HG02678 (cell line): Measurements from ENCODE around the gene ZNF30.
"Not testable (repeated sequence)": the region's sequence is repeated elsewhere in the genome, so short reads cannot be mapped to it uniquely, and the experiment has no call there.

Source experiments
- ATAC-seq: cut with Tn5 transposase; IDR thresholded peaks from one replicate; pipeline ENCODE4 v1.9.1; 2021; ENCODE audit warnings: mild to moderate bottlenecking, moderate library complexity; ENCODE audit not compliant: unreplicated experiment

The ZNF30 gene

GRCh38 chr19:34985249-34986022, 58.7 kb downstream of the ZNF30 start:
- ATAC-seq: no peak

DNA sequence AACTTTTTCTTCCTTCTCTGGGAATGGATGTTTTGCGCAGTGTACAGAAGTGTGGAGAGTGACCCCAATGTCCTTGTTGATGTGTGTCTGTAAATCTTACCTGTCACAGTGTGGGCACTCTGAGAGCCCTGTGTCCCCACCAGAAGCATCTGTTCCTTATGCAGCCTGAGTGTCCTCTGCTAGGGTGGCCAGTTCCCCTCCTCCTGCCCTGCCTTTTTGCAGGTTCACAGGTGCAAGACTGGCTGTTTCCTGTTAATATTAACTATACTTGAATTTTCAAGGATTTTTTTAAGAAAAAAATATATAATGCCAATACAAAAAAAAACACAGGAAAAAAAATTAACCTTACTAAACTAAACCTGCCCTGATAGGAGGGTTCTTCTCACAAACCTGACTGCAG, 61.4 kb downstream of the ZNF30 start:
- no peak for ATAC-seq

- ATAC-seq: no peak
Measured at GRCh38 chr19:34989298-34989697, 62.6 kb downstream of the ZNF30 start.

- no peak for ATAC-seq
Measured at GRCh38 chr19:34990578-34991192, 64.0 kb downstream of the ZNF30 start.

GRCh38 chr19:34991542-34992333, 65.0 kb downstream of the ZNF30 start:
- ATAC-seq: no peak

- not testable (repeated sequence) for ATAC-seq
Measured at GRCh38 chr19:34992582-34992981, 65.9 kb downstream of the ZNF30 start.

DNA sequence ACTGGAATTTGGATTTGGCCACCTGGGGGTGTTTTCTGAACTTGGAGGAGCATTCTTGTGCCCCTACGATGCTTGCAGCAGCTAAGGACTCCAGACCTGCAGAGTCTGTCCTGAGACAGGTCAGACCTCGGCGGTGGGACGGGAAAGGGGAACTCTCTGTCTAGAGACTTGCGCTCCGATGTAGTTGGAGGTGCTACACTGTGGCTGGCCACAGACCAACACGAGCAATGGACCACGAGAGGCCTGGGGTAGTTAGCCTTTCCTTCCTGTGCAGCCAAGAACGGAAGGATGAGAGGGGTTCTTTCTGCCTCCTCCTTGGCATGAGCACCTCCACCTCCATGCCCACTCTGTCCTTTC, 67.6 kb downstream of the ZNF30 start:
- ATAC-seq: no peak
